ENCODE measurements around the gene STPG2.

The STPG2 gene

DNA sequence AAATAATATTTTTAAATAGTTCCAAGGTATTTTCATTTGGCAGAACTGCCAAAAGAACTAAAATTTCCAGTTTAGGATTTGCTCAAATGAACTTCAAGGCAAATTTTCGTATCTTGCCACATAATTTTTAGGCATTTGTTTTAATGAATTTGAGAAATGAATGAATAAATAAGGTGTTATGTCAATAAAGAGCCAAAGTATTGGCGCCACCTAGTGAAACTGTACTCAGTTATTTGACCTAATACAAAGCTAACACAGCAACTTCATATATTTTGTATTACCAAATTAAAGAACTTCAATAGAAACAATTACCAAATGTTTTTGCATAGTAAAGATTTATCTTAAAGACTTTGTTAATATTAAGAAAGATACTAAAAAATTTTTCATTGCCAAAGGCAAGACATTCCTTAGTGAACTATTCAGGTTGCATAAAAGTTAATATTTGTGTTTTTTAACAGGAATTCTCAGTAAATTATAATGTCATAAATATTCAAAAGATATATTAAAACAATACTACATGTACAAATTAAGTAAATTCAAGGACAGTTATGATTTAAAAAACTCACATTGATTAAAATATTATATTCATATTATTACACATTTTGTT, 50.3 kb downstream of the STPG2 start:
- DNase-seq: peak; percentile 10

DNA sequence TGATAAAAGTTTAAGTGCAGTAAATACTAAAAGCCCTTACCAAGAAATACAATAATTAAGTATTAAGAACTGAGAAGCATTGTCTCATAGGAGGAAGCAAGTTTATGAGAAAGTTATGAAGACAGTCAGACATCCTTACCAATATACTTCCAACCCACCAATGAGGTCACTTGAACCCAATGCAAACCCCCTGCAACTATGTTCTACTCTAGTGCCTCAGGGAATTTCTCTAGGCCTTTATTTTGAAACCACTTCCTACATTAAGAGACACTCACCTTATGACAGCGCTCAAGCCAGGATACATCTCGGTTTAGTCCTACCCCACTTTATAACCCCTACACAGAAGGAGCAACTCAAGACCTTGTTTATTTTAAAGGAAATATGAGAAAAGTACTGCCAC, 61.3 kb downstream of the STPG2 start:
- DNase-seq: no peak

DNA sequence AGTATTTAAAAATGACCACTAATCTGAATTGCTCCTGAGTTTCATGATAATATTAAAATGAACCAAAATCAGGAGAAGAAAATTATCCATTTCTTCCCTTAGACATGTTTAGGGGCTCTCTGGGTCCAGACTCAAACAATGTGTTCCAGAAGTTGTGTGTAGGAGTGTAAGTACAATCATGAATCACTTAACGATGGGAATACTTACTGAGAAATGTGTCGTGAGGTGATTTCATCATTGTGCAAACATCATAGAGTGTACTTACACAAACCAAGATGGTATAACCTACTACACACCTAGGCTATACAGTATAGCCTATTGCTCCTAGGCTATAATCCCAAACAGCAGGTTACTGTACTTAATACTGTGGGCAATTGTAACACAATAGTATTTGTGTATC, 74.8 kb downstream of the STPG2 start:
- no peak for DNase-seq

DNA sequence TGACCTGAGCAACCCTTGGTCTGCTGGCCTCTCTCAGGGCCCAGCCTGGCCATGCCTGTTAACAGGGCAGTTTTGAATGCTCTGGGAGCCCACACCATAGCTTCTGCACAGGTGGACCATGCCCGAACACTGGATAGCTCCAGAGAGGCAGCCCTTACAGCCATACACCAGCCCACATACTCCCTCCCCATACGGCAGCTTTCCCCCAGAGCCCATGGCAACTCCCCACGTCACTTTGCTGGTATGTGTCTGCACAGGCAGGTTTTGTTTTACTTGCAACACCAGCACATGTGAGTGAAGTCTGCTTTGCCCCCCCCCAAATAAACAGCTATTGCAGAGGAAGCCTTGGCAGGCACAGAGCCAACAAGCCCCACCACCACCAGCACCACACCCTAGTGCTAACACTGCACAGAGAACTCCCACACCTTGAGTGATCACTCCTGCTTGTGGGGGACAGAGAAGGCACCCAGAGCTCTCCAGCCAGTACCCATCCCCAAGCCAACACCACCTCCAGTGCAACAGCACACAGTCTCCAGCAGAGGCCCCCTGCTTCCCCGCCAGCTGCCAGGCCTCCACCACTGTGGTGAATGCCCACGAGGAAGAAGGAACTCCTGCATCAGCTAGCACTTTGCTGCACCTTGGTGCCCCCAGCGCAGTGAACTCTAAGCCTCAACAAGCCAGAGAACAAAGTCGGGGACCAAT, 87.3 kb downstream of the STPG2 start:
- DNase-seq: no peak

DNA sequence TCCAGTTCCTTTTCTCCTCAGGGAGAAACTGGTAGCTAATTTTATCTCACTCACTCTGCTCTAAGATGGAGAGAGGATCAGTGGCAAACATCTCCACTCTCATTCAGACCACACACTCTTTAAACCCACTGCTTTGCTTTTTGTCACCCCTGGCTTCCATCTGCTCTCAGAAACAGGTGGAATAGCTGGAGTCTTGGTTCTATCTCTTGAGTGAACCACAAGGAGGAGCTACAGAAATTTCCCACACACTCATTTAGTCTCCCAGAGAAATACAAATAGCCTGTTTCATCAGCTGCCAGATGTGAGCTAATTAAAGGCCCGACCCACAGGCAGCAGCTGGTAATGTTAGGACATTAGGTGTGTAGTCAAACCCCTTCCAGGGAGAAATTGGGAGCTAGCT, 96.6 kb downstream of the STPG2 start:
- no peak for DNase-seq

DNA sequence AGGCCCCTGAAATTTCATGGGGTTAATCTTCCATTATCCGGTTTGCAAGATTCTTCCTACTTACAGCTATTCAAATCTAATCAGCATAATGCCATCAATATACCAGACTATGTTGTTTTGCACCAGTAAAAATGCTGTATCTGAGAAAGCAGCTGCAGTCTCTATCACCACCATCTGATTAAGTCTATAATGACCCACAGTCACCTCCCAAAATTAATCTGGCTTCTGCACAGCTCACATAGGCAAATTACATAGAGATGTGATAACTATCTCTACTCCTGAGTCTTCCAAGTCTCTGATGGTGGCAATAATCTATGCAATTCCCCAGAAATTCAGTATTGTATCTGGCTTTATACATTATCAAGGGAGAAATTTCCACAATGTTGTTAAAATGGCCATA, 113.2 kb downstream of the STPG2 start:
- no peak for DNase-seq

DNA sequence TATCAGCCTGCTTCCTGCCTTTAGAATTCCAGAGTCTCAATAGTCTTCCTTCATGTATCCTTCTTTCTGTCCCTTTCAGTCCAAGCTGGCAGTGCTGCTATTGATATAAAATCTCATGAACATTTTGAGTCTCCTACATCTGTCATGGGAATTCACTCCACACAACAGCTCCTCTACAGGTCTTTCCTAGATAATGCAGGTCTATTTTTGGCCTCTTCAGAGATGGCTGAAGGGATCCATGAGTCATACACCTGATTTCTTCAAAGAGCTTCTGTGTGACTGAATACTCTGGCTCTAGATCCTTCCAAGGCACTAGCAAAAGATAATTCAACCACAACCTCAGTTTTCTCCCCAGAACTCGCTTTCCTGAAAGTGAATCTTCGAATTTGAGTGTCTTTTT, 115.4 kb downstream of the STPG2 start:
- no peak for DNase-seq

DNA sequence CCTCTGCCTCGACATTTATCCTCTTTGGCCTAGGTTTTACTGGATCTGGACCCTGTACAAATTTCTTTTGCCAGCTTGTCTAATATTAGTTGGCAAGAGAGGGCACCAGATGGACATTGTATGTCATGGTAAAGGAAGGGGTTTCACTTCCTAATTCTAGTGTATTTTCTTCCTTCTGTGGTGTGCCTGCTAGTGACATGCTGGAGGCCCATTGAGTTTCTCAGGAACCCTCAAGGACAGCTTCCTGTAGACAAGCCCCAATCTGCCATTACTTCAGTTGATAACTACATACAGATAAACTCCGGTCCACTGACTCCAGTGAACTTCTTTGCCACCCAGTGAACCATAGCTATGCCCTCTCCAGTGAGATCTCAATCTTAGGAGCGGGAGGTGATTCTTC, 116.9 kb downstream of the STPG2 start:
- DNase-seq: no peak

DNA sequence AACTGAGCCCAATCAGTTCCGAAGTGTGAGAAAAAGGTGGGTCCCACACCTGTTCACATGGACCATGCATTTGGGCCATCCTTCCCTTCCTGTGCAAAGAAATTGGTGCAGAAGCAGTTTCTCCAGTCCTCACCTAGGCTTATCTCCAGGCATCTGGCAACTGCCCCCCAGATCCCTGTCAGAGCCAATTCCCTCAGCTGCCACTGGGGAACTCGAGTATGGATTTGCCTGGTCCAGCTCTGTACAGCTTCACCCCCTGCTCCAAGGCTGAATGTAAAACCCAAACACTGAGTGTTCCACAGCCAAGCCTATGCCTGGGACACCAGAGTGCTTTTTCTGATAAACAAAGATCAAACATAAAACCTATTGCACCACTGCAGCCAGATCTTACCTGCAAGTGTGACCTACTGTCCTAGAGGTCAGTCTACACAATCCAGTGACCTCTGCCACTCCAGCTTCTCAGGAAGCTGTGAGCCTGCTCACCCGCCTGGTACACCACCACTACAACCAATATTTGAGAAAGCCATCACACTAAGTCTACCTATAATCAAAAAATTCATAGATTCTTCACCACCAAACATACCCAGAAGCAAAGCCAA, 136.4 kb downstream of the STPG2 start:
- DNase-seq: no peak

DNA sequence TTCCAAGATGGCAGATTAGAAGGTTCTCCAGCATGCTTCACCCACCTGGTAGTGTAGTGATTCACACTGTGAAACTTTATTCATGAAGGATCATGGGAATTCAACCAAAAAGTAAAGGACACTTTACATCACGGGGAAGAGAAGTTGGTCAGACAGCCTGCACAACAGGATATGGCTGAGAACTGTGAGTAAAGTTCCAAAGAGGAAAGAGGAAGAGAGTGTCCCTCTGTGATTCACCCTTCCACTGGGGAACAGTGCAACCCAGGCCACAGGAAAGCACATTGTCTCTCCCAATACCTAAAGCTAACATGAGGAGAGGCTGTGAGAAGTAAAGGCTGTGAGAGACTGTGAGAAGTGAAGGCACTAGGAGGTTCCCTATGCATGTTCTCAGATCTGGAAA, 137.2 kb downstream of the STPG2 start:
- DNase-seq: no peak

DNA sequence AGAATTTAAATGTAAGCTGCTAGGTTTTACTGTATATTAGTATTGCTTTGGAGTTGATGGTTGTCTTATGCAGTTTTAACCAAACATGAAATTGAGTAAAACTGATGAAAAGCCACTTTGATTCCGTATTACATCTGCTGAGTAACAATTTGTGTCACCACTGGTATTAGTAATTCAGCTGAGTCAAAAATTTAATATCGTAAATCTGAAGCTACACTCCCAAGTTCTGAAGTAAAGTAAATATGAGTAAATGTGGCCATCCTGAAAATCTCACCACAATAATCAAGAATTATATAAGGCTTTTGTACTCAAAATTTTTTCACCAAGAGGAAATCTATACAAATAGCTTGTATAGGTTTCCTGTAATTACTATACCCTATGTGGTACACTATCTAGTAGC, 142.3 kb downstream of the STPG2 start:
- DNase-seq: no peak

DNA sequence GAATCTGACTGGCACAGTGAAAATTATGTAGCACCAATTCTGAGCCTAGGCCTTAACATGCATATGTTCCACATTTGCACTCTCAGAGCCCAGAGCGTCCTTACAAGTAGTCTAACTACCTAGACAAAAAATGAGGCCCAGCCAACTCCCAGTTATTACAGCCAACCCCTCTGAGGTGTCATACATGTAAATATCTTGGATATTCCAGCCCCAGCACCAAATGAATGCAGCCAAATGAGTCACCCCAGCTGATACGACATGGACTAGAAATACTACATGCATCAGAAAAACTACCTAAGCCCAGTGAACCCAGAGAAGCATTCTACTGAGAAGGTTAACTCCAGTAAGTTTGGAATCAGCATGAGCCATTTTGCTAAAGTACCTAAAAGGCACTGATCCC, 145.1 kb downstream of the STPG2 start:
- no peak for DNase-seq

DNA sequence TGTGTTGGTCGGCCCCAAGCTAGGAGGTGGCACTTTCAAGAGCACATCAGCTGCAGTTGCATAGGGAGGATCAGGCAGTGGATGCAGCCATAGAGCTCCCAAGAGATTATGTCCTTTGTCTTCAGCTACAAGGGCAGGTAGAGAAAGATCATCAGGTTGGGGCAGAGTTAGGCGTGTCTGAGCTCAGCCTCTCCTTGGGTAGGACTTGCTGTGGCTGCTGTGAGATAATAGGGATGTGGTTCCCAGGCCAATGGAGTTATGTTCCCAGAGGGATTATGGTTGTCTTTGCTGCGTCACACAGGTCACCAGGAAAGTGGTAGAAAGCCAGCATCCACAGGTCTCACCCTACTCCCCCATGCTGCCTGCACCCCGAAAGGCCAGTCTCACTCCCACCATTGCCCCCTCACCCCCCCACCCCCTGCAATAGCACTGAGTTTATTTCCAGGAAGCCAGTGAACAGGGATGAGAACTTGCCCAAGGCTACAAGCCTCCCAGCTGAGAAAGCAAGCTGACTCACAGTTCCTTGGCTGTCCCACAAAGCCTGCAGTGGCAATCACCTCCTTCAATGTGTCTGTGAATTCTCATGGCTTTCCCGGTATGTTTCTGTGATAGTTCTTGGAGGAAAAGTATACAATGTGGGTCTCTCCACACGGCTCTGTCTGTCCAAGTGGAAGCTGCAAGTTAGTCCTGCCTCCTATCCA, 148.4 kb downstream of the STPG2 start:
- DNase-seq: no peak

DNA sequence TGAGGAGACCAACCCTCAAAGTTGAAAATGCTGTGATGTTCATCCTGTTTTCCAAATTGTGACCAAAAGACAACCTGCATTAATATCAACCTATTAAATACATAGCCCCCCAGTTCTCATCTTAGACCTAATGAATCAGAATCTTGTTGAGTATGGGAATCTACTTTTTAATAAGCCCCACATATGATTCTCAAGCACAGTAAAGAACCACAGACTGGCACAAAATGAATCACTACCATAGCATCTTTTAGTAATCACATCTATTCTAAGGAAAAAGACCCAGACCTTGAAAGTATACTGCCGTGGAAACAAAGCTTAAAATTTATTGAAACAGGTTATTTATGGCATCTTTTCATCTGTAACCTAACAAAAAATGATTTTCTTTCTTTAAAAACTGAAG, 152.9 kb downstream of the STPG2 start:
- no peak for DNase-seq

DNA sequence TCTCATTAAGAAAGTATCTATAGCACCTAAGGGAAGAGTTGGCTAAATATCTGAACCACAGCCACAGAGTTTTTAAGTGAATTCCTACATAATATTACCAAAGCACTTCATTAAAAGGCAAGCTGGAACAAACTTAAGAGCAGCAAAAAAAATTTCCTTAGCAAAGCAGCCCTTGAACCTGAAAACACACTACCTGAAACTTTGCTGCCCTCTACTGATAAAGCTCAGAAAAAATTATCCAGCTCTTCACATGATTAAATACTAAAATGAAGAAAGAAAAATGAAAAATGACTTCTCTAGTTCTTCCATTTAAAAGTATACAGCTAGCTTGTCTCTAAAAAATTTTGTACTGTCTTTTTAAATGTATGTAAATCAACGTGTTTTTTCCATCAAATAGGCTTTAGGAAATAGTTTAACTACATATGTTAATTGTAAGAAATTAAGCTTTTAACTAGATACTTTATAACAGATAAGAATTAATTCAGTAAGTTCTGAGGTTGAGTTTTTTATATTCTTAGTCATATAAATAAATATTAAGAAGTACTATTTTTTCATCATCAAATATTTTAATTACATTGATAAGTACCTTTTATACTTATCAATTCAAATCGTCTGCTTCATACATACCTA, 156.1 kb downstream of the STPG2 start:
- DNase-seq: peak; percentile 13

DNA sequence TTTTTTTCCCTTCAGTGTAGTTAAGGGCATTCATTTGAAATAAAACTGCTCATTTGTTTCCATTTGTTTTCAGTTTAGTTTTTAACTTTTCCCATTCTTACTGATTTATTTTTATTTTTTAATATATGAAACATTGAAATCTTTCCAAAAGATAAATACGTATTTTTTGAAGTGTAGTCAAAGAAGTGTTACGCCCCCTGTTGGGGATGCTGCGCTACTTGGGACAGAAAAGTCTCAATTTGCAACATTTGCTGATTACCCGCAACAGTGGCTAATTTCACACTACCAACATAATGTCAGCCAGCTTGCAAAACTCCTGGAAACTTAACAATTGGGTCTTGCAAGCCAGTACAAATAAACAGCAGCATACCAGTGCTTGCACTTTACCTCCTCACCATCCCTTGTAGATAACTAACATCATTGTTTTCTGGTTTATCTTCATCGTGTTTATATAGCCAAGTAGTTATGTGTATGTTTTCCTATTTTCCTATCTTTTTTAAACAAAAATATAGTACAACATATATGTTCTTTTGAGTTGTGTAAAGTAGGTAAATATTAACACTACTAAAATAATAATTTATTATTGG, 158.6 kb downstream of the STPG2 start:
- no peak for DNase-seq

DNA sequence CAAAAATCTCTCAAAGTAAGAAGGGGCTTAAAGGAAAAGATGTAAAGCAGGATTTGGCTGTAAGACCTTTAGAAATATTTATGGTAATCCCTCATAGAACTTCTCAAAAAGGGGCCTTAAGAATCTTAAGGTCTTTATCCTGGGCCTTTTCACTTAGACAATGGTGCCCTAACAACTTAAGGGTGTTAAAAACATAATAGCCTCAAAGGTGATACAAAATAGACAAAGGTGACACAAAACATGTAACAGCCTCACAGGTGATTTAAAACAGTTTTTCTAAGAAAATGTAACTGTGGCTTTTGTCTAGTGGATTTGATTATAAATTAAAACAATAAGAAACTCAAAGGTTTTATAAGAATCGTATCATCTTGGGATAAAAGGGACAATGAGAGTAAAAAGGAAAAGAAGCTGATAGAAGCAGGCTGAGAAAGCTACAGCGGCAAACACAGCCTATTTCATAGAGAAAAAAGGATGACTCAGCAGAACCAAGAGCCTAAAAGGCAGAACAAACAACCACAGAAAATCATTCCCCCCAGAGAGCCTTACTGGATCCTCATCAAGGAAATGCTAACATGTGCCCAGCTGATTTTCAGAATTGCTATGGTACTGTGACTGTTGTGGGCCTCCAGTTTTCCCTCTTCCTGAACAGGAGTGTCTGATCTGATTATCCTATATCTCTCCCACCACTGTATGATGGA, 164.3 kb downstream of the STPG2 start:
- DNase-seq: no peak

DNA sequence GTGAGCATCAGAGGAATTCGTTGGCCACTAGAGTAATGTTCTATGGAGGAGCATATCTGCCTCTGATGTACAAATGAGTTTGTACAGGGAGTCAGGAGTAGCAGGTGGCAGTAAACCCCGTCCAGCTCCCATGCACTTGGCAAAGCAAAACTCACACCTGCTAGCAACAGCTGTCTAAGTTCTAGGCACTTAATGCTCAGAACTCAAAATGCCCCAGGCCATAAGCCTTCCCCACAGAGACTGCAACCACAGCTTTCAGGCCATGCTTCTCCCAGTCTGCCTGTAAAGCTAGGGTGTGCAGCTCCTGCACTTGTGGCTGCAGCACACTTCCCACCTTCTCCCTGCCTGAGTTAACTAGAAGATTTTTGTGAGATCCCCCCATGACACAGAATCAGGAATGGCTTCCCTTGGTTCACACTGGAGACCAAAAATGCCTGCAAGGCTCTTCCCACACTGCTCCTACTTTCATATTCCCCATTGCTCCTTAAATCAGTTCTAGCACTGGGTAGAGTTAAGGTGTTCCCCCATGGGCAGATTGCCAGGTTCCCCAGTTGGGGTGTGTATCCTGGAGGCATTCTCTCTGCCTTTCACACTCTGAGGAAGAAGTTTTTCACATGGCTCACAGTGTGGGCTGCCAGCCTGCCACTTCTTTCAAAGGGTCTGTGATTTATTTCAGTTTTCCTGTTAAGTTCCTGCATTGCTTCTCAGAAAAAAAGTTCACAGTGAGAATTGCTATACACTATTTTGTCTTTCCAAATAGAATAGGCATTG, 189.9 kb downstream of the STPG2 start:
- no peak for DNase-seq

DNA sequence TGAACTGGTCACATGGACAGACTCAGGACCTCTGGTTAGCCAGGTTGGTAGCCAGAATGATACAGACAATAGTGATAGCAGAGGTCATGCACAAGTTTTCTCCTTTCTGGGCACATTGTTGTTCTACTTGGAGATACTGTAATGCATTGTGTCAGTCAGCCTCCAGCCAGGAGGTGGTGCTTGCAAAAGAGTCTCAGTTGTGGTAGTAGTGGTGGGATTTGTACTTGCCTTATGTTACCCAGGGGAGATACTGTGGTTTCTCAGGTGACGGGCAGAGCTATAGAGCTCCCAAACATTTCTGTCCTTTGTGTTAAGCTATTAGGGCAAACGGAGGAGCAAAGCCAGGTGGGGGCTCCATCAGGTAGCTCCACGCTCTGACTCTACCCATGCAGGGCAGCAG, 190.5 kb downstream of the STPG2 start:
- DNase-seq: no peak

DNA sequence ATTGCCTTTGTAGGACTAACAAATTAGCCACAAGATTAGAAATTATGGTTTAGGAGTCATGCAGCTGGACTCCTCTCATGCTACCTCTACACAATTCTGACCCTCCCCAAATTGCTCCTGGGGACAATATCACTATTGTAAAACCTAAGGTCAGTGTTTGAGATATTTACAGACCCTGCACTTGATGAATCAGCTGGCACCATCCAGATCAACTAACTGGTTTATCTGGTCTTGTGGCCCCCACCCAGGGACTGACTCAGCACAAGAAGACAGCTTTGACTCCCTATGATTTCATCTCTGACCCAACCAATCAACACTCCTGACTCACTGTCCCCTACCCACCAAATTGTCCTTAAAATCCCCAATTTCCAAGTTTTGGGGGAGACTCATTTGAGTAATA, 192.4 kb downstream of the STPG2 start:
- DNase-seq: no peak

DNA sequence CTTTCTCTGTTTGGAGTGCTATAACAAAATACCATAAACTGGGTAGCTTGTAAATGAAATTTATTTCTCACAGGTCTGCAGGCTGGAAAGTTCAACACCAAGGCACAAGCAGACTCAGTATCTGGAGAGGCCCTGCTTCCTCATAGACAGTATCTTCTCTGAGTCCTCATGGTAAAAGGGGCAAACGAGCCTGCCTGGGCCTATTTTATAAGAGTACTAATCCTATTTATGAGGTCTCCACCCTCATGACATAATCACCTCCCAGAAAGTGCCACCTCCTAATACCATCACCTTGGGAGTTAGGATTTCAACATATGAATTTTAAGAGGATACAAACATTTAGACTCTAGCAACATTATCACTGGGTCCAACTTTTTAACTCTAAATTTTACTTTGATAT, 200.3 kb downstream of the STPG2 start:
- DNase-seq: no peak

DNA sequence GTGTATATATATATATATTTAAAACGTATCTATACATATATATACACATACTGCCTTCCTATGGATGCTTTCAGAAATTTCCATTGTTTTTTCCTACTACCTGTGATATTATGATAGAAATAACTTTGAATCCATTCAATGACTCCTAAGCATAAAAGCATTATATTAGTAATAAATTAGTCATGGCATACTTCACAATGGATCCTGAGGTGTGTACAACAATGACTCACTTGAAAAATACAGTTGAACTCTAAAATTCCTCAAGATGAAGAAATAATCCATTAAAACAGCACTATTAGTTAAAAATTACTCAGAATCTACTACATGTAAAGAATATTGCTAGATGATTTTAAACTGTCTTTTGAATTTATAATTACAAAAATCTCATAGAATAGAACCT, 201.1 kb downstream of the STPG2 start:
- DNase-seq: no peak

All from activated CD4-positive, alpha-beta T cell treated with anti-CD3 and anti-CD28 coated beads, Interleukin-2, Interleukin-6, amounts not matched to agents 100 ng/mL and 50 ng/mL, durations not matched to agents 16 hours and 8 hours (primary cell).